ENCODE measurements around the gene GLE1.
A peak's percentile ranks its signal among the peaks of the same experiment; 100 is the strongest.

The GLE1 gene

DNA sequence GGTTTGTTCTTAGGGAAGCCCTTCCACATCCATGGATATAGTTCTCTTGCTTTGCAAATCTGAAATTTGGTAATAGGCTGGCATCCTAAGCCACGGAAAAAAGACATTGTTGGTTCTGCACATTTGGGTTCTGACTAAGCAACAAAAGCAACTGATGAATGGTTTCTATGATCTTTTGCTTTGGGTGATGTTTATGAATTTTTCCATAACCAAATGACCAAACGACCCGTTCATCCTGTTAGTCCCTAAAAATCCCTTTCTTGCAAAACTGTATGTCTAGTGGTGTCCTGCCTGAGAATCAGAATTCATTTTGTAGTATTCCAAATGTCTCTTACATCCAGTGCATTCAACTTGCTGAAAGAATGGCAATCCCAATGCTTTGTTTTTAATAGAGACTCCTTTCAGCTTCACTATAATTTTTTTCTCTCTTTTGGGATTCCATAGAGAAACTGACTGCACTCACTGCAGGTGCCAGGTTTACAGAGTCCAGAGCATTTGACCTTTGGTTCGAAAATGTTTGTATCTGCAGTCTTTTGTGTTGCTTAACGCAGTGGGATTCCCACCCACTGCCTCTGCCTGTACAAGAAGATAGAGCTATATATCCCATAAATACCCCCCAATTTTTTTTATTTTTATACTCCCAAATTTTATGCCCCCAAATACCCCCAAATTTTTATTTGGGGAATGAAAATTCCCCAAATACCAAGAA, 52.6 kb downstream of the GLE1 start:
- TF ChIP-seq, protein P1, sequence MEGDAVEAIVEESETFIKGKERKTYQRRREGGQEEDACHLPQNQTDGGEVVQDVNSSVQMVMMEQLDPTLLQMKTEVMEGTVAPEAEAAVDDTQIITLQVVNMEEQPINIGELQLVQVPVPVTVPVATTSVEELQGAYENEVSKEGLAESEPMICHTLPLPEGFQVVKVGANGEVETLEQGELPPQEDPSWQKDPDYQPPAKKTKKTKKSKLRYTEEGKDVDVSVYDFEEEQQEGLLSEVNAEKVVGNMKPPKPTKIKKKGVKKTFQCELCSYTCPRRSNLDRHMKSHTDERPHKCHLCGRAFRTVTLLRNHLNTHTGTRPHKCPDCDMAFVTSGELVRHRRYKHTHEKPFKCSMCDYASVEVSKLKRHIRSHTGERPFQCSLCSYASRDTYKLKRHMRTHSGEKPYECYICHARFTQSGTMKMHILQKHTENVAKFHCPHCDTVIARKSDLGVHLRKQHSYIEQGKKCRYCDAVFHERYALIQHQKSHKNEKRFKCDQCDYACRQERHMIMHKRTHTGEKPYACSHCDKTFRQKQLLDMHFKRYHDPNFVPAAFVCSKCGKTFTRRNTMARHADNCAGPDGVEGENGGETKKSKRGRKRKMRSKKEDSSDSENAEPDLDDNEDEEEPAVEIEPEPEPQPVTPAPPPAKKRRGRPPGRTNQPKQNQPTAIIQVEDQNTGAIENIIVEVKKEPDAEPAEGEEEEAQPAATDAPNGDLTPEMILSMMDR (IDR thresholded peaks at IDR 0.05), result no peak
- Histone ChIP-seq H2AFZ (no peak overlapping the region), H3K36me3 (ENCODE audit: control insufficient read depth, insufficient read depth, low read length) (no peaks in the 10 kb centered on the region), H3K9me3 (ENCODE audit: control insufficient read depth, low read length) (no peaks in the 10 kb centered on the region), H3K27me3 (ENCODE audit: control insufficient read depth, insufficient read depth, low read length) (no peaks in the 10 kb centered on the region), H3K9ac (no peak overlapping the region), H3K79me2 (peaks cover 8% of the 10 kb centered on the region), H3K4me3 (ENCODE audit: low read depth, low read length) (no peak overlapping the region), H3K27ac (no peak overlapping the region), H3K4me1 (peaks cover 8% of the 10 kb centered on the region), H3K4me2 (ENCODE audit: low read length) (no peak overlapping the region)

DNA sequence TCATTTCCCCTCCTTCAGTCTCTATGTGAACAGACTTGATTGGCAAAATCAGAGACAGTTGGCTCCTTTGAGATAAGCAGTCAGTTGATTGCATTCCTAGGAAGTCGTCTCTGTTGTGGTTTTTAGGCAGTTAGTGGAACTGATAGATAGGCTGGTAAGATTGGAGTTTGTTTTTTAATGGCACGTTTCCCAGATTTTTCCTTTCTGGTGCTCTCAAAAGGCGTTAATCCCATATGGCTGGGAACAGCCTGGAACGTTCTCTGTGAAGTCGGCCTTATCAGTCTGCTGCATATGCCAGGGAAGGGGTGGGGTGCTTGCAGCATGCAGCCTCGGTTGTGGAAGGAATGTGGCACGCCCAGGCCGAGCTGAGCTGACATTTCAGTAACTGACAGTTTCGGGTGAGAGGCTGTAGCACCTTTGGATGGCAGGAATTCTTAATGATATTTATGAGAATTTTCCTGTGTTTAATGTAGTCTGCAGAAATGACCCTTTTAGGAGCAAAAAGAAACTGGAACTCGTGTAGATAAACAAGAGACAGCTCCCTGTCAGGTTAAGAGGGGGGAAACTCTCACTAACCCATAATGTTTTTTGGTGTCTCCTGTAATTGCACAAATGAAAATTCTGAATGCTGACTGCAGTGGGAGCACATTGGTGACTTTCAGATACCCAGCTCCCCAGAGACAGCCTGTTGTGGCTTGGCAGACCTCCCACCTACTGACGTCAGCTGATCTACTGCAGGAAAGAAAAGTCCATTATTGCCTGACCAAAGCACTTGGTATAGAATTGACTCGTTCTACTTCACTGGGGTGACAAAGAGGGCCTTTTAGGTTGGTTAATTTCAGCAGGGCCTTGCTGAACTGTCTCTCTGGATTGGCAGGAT, 54.2 kb downstream of the GLE1 start:
- H3K9ac ChIP-seq, result no peak overlapping the region
- H3K4me1 ChIP-seq, result peaks cover 8% of the 10 kb centered on the region

DNA sequence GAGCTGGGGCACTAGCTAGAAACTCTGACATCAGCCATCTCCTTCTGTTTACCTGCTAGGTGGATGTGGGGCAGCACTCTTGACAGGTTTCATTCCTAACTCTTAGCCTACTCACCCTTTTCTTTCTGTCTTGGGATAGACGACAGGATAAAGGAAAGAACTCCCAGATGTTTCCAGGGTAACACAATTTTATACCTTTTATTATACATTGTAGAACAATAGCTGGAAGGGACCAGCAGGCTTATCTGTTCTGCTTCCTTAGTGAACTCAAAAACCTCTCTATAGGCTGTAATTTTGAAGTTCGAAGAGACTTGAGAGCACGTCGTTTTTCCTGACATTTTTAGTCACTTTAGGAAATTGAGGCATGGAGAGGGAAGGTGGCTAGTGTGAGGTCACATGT, 61.1 kb downstream of the GLE1 start:
- Histone ChIP-seq H3K4me3 (ENCODE audit: low read depth, low read length) (no peak overlapping the region), H3K27me3 (ENCODE audit: control insufficient read depth, insufficient read depth, low read length) (no peaks in the 10 kb centered on the region), H3K4me2 (ENCODE audit: low read length) (no peak overlapping the region), H2AFZ (no peak overlapping the region), H3K36me3 (ENCODE audit: control insufficient read depth, insufficient read depth, low read length) (no peaks in the 10 kb centered on the region), H3K79me2 (peaks cover 12% of the 10 kb centered on the region), H3K9ac (no peak overlapping the region), H3K4me1 (no peaks in the 10 kb centered on the region), H3K27ac (no peak overlapping the region), H3K9me3 (ENCODE audit: control insufficient read depth, low read length) (no peaks in the 10 kb centered on the region)
- TF ChIP-seq, protein P1 (IDR thresholded peaks at IDR 0.05), result no peak

More for the DNA sequence above, 54.2 kb downstream of the GLE1 start:
- Histone ChIP-seq H3K36me3 (ENCODE audit: control insufficient read depth, insufficient read depth, low read length) (no peaks in the 10 kb centered on the region), H3K27ac (peak overlapping the region; percentile 56), H3K79me2 (peaks cover 15% of the 10 kb centered on the region), H3K4me3 (ENCODE audit: low read depth, low read length) (peak overlapping the region; percentile 30), H3K4me2 (ENCODE audit: low read length) (peak overlapping the region; percentile 19), H3K27me3 (ENCODE audit: control insufficient read depth, insufficient read depth, low read length) (no peaks in the 10 kb centered on the region), H3K9me3 (ENCODE audit: control insufficient read depth, low read length) (no peaks in the 10 kb centered on the region), H2AFZ (no peak overlapping the region)
- TF ChIP-seq, protein P1 (IDR thresholded peaks at IDR 0.05), result no peak

DNA sequence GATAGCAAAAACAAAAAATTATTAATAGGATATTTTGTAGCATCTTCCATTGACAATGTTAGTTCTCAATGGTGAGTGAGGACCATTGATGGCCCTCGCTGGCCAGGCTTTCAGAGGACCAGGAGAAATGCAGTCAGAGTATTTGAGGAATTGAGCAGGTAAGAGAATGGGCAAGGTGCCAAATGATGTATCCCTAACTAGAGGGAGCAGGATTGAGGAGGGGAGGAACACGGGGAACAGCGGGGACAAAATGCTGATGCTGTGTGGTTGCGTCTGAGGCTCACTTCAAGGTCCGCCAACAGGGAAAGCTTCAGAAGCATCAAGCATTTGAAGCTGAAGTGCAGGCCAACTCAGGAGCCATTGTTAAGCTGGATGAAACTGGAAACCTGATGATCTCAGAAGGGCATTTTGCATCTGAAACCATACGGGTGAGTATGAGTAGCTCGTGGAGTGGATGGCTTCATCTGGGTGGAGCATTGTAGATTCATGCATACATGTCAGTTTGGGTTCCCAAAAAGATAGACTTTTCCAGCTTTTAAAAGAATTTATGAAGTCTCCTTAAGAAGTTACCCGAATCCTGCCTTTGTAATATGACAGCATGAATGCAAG, 64.1 kb downstream of the GLE1 start:
- H3K79me2 ChIP-seq, result peaks cover 3% of the 10 kb centered on the region
- no peaks in the 10 kb centered on the region for H3K27me3 ChIP-seq (ENCODE audit: control insufficient read depth, insufficient read depth, low read length)
- no peaks in the 10 kb centered on the region for H3K36me3 ChIP-seq (ENCODE audit: control insufficient read depth, insufficient read depth, low read length)
- H3K27ac ChIP-seq, result no peak overlapping the region
- H3K4me1 ChIP-seq, result no peaks in the 10 kb centered on the region
- no peaks in the 10 kb centered on the region for H3K9me3 ChIP-seq (ENCODE audit: control insufficient read depth, low read length)
- no peak overlapping the region for H3K4me3 ChIP-seq (ENCODE audit: low read depth, low read length)
- TF ChIP-seq, protein P1 (IDR thresholded peaks at IDR 0.05), result no peak
- H3K4me2 ChIP-seq (ENCODE audit: low read length), result no peak overlapping the region
- no peak overlapping the region for H3K9ac ChIP-seq
- H2AFZ ChIP-seq, result no peak overlapping the region
